HL-60 (cell line): ENCODE measurements around the gene SLC34A1.
A peak's percentile ranks its signal among the peaks of the same experiment; 100 is the strongest.

Source experiments
- DNase-seq, 2 experiments: peaks; one replicate each; pipeline ENCODE4 v3.0.0-alpha.2; 2010 to 2020; ENCODE audit warnings: low read depth in 1 of 2, low spot score in 1 of 2
- H3K27ac ChIP-seq: fragments of 250-450 bp; sonication (Bioruptor Pico); replicated peaks from 2 replicates; pipeline ENCODE4 v1.5.1; 2020; ENCODE audit warnings: mild to moderate bottlenecking, moderate library complexity
- H3K27me3 ChIP-seq: fragments of 250-450 bp; sonication (Bioruptor Pico); 2 replicates; pipeline ENCODE4 v1.5.1; 2021; ENCODE audit warnings: mild to moderate bottlenecking, moderate library complexity; ENCODE audit not compliant: insufficient read depth, poor library complexity, severe bottlenecking
- H3K4me3 ChIP-seq: replicated peaks from 2 replicates; pipeline ENCODE4 v1.5.1; 2011; ENCODE audit warnings: mild to moderate bottlenecking, control low read depth, low read length; ENCODE audit not compliant: insufficient read depth
- GABPA ChIP-seq: IDR thresholded peaks from 2 replicates; pipeline ENCODE4 v1.6.1; 2012; ENCODE audit warnings: low read depth
- POLR2AphosphoS5 ChIP-seq: IDR thresholded peaks from 2 replicates; pipeline ENCODE4 v1.6.1; 2012; ENCODE audit warnings: low read depth
- REST ChIP-seq: IDR thresholded peaks from 2 replicates; pipeline ENCODE4 v1.6.1; 2012; ENCODE audit warnings: low read depth; ENCODE audit not compliant: insufficient replicate concordance
- SPI1 ChIP-seq: IDR thresholded peaks from 2 replicates; pipeline ENCODE4 v1.6.1; 2012; ENCODE audit warnings: low read depth, mild to moderate bottlenecking, borderline replicate concordance
- TF ChIP-seq, protein P1 (sequence below): IDR thresholded peaks from one replicate; pipeline ENCODE4 v1.5.1; 2011; ENCODE audit warnings: low read length, control low read depth, inconsistent platforms; ENCODE audit not compliant: insufficient read depth

SLC34A1 gene

GRCh38 chr5:177356746-177357145 is 27.5 kb upstream of the SLC34A1 start:
- no peak for TF ChIP-seq REST
- TF ChIP-seq SPI1: no peak
- TF ChIP-seq, protein P1, sequence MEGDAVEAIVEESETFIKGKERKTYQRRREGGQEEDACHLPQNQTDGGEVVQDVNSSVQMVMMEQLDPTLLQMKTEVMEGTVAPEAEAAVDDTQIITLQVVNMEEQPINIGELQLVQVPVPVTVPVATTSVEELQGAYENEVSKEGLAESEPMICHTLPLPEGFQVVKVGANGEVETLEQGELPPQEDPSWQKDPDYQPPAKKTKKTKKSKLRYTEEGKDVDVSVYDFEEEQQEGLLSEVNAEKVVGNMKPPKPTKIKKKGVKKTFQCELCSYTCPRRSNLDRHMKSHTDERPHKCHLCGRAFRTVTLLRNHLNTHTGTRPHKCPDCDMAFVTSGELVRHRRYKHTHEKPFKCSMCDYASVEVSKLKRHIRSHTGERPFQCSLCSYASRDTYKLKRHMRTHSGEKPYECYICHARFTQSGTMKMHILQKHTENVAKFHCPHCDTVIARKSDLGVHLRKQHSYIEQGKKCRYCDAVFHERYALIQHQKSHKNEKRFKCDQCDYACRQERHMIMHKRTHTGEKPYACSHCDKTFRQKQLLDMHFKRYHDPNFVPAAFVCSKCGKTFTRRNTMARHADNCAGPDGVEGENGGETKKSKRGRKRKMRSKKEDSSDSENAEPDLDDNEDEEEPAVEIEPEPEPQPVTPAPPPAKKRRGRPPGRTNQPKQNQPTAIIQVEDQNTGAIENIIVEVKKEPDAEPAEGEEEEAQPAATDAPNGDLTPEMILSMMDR: no peak
- TF ChIP-seq GABPA: no peak
- no peak for TF ChIP-seq POLR2AphosphoS5
- no peaks in the 10 kb centered on the region for H3K27me3 ChIP-seq
- no peak overlapping the region for H3K4me3 ChIP-seq
- peak overlapping the region; percentile 96 for H3K27ac ChIP-seq
- peak in 1 of 2 experiments; percentile 58 for DNase-seq

- no peaks in the 10 kb centered on the region for H3K27me3 ChIP-seq
- peak overlapping the region; percentile 96 for H3K27ac ChIP-seq
- H3K4me3 ChIP-seq: no peak overlapping the region
- TF ChIP-seq SPI1 (no peak), POLR2AphosphoS5 (no peak), REST (no peak), GABPA (no peak)
- TF ChIP-seq, protein P1: no peak
- DNase-seq: no peak
Measured at GRCh38 chr5:177357146-177357458, 27.1 kb upstream of the SLC34A1 start.

GRCh38 chr5:177357459-177358351 is 26.5 kb upstream of the SLC34A1 start, which contains the start of gene RGS14:
Gene RGS14, plus strand, starts transcription at chr5:177357924. Its CDS starts 101 bp downstream, at chr5:177358025.
- DNase-seq: peak; percentile 87 to 93
- H3K27me3 ChIP-seq: no peaks in the 10 kb centered on the region
- H3K4me3 ChIP-seq: peak within 1 kb of the TSS; percentile 72
- H3K27ac ChIP-seq: peak within 1 kb of the TSS; percentile 96
- TF ChIP-seq SPI1: peak; percentile 96
- TF ChIP-seq GABPA: peak; percentile 57
- peak; percentile 75 for TF ChIP-seq POLR2AphosphoS5
- TF ChIP-seq, protein P1: no peak
